PC-3 (cell line): ENCODE measurements around the gene MYH14. TPM values are rescaled to one million over a fixed set of nuclear protein-coding genes. Genes with fewer than 3 reads are reported as not detected.

Source experiments
- ATAC-seq: fragments of 200-7000 bp; cut with Tn5 transposase; 2 replicates; pipeline ENCODE4 v1.9.1; 2020; ENCODE audit warnings: mild to moderate bottlenecking, moderate library complexity
- BruUV-seq: library from RNA; stranded (reverse); fragments of 400-500 nt; replicated peaks from 2 replicates; lab custom pipeline; 2021; lab: Mats Ljungman, UMichigan
- CTCF ChIA-PET: fragments of 300-600 bp; sonication (Branson Sonifier 250); formaldehyde crosslinking; loops from one replicate; lab custom pipeline; 2022; ENCODE audit warnings: antibody characterized with exemption; lab: Charles Lee
- POLR2A ChIA-PET: fragments of 300-600 bp; sonication (Branson Sonifier 250); formaldehyde crosslinking; loops from one replicate; lab custom pipeline; 2022; ENCODE audit warnings: antibody characterized with exemption; ENCODE audit not compliant: unreplicated experiment; lab: Charles Lee
- DNase-seq: peaks from one replicate; pipeline ENCODE4 v3.0.0-alpha.2; 2015
- H2AFZ ChIP-seq: fragments of 300-600 bp; sonication (generic); 2 replicates; pipeline ENCODE4 v1.6.0; 2016; ENCODE audit warnings: antibody characterized with exemption, low read length
- H3F3A ChIP-seq: fragments of 300-600 bp; sonication (generic); one replicate; pipeline ENCODE4 v1.6.0; 2017; ENCODE audit warnings: antibody characterized with exemption, low read length, control low read depth, mild to moderate bottlenecking; ENCODE audit not compliant: unreplicated experiment
- H3K27ac ChIP-seq: fragments of 300-600 bp; sonication (generic); 2 replicates; pipeline ENCODE4 v1.5.1; 2016; ENCODE audit warnings: mild to moderate bottlenecking, low read length
- H3K27me3 ChIP-seq: fragments of 300-600 bp; sonication (generic); 2 replicates; pipeline ENCODE4 v1.6.1; 2016; ENCODE audit warnings: low read length, mixed read lengths
- H3K36me3 ChIP-seq: fragments of 300-600 bp; sonication (generic); 2 replicates; pipeline ENCODE4 v1.6.1; 2016; ENCODE audit warnings: low read depth, mixed run types, low read length, mixed read lengths
- H3K4me1 ChIP-seq: fragments of 300-600 bp; sonication (generic); 2 replicates; pipeline ENCODE4 v1.5.1; 2016; ENCODE audit warnings: low read length; ENCODE audit not compliant: insufficient read depth
- H3K4me2 ChIP-seq: fragments of 300-600 bp; sonication (generic); 2 replicates; pipeline ENCODE4 v1.6.0; 2016; ENCODE audit warnings: low read length
- H3K4me3 ChIP-seq: fragments of 300-600 bp; sonication (generic); 2 replicates; pipeline ENCODE4 v1.5.1; 2016; ENCODE audit warnings: mild to moderate bottlenecking, low read length, mixed read lengths
- H3K79me2 ChIP-seq: fragments of 300-600 bp; sonication (generic); 2 replicates; pipeline ENCODE4 v1.6.1; 2017; ENCODE audit warnings: low read length, mixed read lengths
- H3K9ac ChIP-seq: fragments of 300-600 bp; sonication (generic); 2 replicates; pipeline ENCODE4 v1.6.0; 2016; ENCODE audit warnings: mild to moderate bottlenecking, low read length
- H3K9me2 ChIP-seq: fragments of 300-600 bp; sonication (generic); replicated peaks from 2 replicates; pipeline ENCODE4 v1.6.1; 2016; ENCODE audit warnings: mixed run types, low read length, mixed read lengths
- H3K9me3 ChIP-seq: fragments of 300-600 bp; sonication (generic); 2 replicates; pipeline ENCODE4 v1.6.1; 2016; ENCODE audit warnings: low read length, mixed read lengths
- H4K20me1 ChIP-seq: fragments of 300-600 bp; sonication (generic); 2 replicates; pipeline ENCODE4 v1.6.1; 2016; ENCODE audit warnings: low read length, mixed read lengths
- EZH2 ChIP-seq: fragments of 300-600 bp; sonication (generic); IDR thresholded peaks from one replicate; pipeline ENCODE4 v1.6.1; 2017; ENCODE audit warnings: antibody characterized with exemption, mild to moderate bottlenecking, low read length; ENCODE audit not compliant: unreplicated experiment
- EZH2phosphoT487 ChIP-seq: fragments of 300-600 bp; sonication (generic); IDR thresholded peaks from 2 replicates; pipeline ENCODE4 v1.6.1; 2018; ENCODE audit warnings: mild to moderate bottlenecking, antibody characterized with exemption, low read length, borderline replicate concordance
- intact Hi-C: fragments of 100-400 bp; cut with micrococcal nuclease; formaldehyde crosslinking; loops from 2 replicates; pipeline ENCODE4 v1.9.0; 2023
- total RNA-seq: library from RNA; depleted of rRNA; stranded (reverse); fragments of >200 nt; gene quantifications from 2 replicates; pipeline ENCODE4 v1.2.3, GENCODE V29; 2014
- TF ChIP-seq, protein P1 (sequence below): fragments of 300-600 bp; sonication (generic); conservative IDR thresholded peaks from 2 replicates; pipeline ENCODE4 v1.5.1; 2017; ENCODE audit warnings: antibody characterized with exemption, low read depth, mild to moderate bottlenecking, low read length

MYH14 gene
- total RNA-seq, 1 experiment from 2014 or later, result 20.2 TPM

DNA sequence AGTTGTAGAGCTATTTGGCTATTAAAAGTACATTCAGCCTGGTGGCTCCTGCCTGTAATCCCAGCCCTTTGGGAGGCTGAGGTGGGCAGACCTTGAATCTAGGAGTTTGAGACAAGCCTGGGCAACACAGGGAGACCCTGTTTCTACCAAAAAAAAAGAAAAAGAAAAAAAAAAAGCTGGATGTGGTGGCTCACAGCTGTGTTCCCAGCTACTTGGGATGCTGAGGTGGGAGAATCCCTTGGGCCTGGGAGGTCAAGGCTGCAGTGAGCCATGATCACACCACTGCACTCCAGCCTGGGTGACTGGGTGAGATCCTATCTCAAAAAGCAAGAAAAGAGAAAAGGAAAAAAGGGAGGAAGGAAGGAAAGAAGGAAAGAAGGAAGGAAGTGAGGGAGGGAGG is 30.7 kb upstream of the MYH14 start:
- Histone ChIP-seq H3K9me2 (no peaks in the 10 kb centered on the region), H3K4me3 (no peak overlapping the region), H3K4me2 (no peak overlapping the region), H3K9ac (no peak overlapping the region), H3K79me2 (no peaks in the 10 kb centered on the region), H3K27ac (no peak overlapping the region), H3K4me1 (peaks cover 10% of the 10 kb centered on the region; the same call in 1 of the 2 replicates), H3K27me3 (no peaks in the 10 kb centered on the region), H3K9me3 (no peaks in the 10 kb centered on the region), H3F3A (no peaks in the 10 kb centered on the region), H4K20me1 (no peaks in the 10 kb centered on the region), H2AFZ (no peak overlapping the region), H3K36me3 (no peaks in the 10 kb centered on the region)
- ChIA-PET POLR2A (no interaction called here), CTCF (interaction anchor here (0.6 kb wide), 1 partner anchor 38 kb away, joined by 3 read pairs; no protein-coding TSS in a partner anchor)
- no TSS peak for BruUV-seq
- ATAC-seq, result no peak
- no peak for DNase-seq
- intact Hi-C loops, result no loop called here
- TF ChIP-seq EZH2phosphoT487 (no peak), EZH2 (no peak)
- TF ChIP-seq, protein P1, sequence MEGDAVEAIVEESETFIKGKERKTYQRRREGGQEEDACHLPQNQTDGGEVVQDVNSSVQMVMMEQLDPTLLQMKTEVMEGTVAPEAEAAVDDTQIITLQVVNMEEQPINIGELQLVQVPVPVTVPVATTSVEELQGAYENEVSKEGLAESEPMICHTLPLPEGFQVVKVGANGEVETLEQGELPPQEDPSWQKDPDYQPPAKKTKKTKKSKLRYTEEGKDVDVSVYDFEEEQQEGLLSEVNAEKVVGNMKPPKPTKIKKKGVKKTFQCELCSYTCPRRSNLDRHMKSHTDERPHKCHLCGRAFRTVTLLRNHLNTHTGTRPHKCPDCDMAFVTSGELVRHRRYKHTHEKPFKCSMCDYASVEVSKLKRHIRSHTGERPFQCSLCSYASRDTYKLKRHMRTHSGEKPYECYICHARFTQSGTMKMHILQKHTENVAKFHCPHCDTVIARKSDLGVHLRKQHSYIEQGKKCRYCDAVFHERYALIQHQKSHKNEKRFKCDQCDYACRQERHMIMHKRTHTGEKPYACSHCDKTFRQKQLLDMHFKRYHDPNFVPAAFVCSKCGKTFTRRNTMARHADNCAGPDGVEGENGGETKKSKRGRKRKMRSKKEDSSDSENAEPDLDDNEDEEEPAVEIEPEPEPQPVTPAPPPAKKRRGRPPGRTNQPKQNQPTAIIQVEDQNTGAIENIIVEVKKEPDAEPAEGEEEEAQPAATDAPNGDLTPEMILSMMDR, result no peak

DNA sequence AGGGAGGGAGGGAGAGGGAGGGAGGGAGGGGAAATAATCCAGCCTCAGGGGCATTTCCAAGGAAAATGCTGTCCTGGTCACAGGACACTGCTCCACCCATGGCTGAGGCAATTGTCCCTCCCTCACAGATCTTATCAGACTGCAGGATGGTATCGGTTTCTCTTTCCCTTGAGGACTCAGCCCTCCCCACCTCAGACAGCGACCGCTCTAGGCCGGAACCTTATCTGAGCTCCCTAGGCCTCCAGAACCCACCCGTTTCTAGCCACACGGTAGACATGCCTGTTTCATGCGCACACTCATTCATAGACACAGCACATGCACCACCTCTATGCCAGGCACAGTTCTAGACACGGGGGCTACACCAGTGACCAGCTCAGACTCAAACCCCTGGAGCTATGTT is 30.3 kb upstream of the MYH14 start:
- H3K9me3 ChIP-seq, result no peaks in the 10 kb centered on the region
- H2AFZ ChIP-seq, result no peak overlapping the region
- no TSS peak for BruUV-seq
- H3K9ac ChIP-seq, result no peak overlapping the region
- ATAC-seq, result peak; percentile 43; the same call in 1 of the 2 replicates
- H3F3A ChIP-seq, result no peaks in the 10 kb centered on the region
- POLR2A ChIA-PET, result no interaction called here
- no peak overlapping the region for H3K27ac ChIP-seq
- no peaks in the 10 kb centered on the region for H3K27me3 ChIP-seq
- peak; percentile 40 for DNase-seq
- CTCF ChIA-PET, result interaction anchor here (0.6 kb wide), 1 partner anchor 39 kb away, joined by 3 read pairs; no protein-coding TSS in a partner anchor
- H3K4me3 ChIP-seq, result no peak overlapping the region
- TF ChIP-seq EZH2, result no peak
- TF ChIP-seq, protein P1, result no peak
- TF ChIP-seq EZH2phosphoT487, result no peak
- H3K9me2 ChIP-seq, result no peaks in the 10 kb centered on the region
- H4K20me1 ChIP-seq, result no peaks in the 10 kb centered on the region
- H3K4me1 ChIP-seq, result 0 out of 2 replicates have a peak, but pooled peaks cover 9% of the 10 kb centered on the region
- H3K79me2 ChIP-seq, result no peaks in the 10 kb centered on the region
- H3K4me2 ChIP-seq, result no peak overlapping the region
- intact Hi-C loops, result no loop called here
- H3K36me3 ChIP-seq, result no peaks in the 10 kb centered on the region

DNA sequence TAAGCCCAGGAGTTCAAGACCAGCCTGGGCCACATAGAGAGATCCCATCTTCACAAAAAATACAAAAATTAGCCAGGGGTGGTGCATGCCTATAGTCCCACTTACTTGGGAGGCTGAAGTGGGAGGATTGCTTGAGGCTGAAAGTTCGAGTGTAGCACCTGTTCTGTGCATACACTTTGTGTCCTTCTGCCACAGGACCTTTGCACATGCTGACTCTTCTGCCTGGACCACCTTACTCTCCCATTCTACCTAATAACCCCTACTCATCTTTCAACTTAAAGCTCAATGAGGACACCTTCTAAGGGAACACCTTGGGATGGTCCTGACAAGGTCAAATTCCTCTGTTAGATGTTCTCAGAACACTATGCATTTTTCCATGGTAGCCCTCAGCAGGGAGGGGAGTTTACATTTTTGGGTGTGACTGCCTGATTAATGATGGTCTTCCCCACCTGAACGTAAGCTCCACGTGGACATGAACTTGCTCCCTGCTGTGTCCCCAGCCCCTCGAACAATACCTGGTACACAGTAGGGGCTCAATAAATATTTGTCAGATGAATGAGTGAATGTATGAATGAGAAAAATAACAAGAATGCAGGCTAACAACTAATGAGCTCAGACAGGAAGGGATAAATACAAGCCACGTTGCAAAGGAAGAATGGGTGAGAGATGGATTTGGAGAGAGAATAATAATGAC is 29.2 kb upstream of the MYH14 start:
- H3K9me2 ChIP-seq, result no peaks in the 10 kb centered on the region
- BruUV-seq, result no TSS peak
- TF ChIP-seq EZH2phosphoT487 (no peak), EZH2 (no peak)
- TF ChIP-seq, protein P1, result no peak
- H3K9ac ChIP-seq, result no peak overlapping the region
- H3K79me2 ChIP-seq, result no peaks in the 10 kb centered on the region
- CTCF ChIA-PET, result no interaction called here
- H3K4me3 ChIP-seq, result no peak overlapping the region
- ATAC-seq (no peak), DNase-seq (no peak)
- H3F3A ChIP-seq, result no peaks in the 10 kb centered on the region
- H4K20me1 ChIP-seq, result no peaks in the 10 kb centered on the region
- peaks cover 18% of the 10 kb centered on the region for H3K4me1 ChIP-seq
- intact Hi-C loops, result no loop called here
- H3K36me3 ChIP-seq, result no peaks in the 10 kb centered on the region
- no peaks in the 10 kb centered on the region for H3K27me3 ChIP-seq
- no peak overlapping the region for H2AFZ ChIP-seq
- POLR2A ChIA-PET, result no interaction called here
- H3K9me3 ChIP-seq, result no peaks in the 10 kb centered on the region
- H3K27ac ChIP-seq, result no peak overlapping the region
- H3K4me2 ChIP-seq, result no peak overlapping the region
